ENCODE measurements around the gene MAP4K3.

DNA sequence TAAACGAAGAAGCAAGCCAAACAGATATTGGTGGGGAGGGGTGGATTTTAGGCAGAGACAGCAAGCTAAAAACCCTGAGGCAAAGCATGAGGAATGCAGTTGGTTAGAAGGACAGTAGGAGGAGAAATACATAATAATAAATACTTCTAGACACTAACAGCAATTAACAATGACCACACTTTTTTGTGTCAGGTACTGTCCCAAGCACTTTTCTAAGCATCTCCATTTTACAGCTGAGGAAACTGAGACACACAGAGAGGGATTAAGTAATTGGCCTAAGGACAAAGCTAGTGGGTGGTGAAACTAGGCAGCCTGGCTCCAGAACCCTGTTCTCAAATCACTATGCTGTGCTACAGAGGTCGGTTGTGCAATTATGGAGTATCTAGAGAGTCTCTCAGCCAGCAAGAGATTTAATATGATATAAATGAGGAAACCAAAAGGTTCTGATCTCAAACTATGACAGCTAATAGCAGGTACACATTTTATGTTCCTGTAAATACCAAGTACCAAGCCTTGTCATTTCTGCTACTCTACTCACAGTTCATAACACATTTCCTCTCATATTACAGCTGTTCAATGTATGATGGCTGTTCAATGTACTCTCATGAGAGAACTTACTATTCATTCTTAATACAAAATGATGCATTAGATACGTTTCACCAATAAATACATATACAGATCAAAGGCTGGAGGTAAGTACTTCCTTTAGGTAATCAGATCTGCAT is 5.3 kb downstream of the MAP4K3 start:
- TF ChIP-seq, protein P1, sequence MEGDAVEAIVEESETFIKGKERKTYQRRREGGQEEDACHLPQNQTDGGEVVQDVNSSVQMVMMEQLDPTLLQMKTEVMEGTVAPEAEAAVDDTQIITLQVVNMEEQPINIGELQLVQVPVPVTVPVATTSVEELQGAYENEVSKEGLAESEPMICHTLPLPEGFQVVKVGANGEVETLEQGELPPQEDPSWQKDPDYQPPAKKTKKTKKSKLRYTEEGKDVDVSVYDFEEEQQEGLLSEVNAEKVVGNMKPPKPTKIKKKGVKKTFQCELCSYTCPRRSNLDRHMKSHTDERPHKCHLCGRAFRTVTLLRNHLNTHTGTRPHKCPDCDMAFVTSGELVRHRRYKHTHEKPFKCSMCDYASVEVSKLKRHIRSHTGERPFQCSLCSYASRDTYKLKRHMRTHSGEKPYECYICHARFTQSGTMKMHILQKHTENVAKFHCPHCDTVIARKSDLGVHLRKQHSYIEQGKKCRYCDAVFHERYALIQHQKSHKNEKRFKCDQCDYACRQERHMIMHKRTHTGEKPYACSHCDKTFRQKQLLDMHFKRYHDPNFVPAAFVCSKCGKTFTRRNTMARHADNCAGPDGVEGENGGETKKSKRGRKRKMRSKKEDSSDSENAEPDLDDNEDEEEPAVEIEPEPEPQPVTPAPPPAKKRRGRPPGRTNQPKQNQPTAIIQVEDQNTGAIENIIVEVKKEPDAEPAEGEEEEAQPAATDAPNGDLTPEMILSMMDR (IDR thresholded peaks at IDR 0.05; ENCODE audit: control extremely low read depth in 1 of 3, insufficient read depth in 1 of 3, low read depth in 1 of 3, low read length in 3 of 3): no peak
- TF ChIP-seq, protein P2, sequence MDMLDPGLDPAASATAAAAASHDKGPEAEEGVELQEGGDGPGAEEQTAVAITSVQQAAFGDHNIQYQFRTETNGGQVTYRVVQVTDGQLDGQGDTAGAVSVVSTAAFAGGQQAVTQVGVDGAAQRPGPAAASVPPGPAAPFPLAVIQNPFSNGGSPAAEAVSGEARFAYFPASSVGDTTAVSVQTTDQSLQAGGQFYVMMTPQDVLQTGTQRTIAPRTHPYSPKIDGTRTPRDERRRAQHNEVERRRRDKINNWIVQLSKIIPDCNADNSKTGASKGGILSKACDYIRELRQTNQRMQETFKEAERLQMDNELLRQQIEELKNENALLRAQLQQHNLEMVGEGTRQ (IDR thresholded peaks at IDR 0.05; ENCODE audit: low read length): no peak
- TF ChIP-seq EP300 (IDR thresholded peaks at IDR 0.05; ENCODE audit: borderline replicate concordance in 1 of 2, low read depth in 2 of 2, low read length in 2 of 2): no peak
- no peak for TF ChIP-seq TAF1 (IDR thresholded peaks at IDR 0.05; ENCODE audit: low read depth, low read length)
- no peak for TF ChIP-seq RAD21 (IDR thresholded peaks at IDR 0.05 in 1 of 2, conservative IDR thresholded peaks at IDR 0.05 in 1 of 2; ENCODE audit: low read depth in 2 of 2, low read length in 2 of 2)
- TF ChIP-seq CHD2 (IDR thresholded peaks at IDR 0.05; ENCODE audit: low read length): no peak
- TF ChIP-seq GTF2F1 (IDR thresholded peaks at IDR 0.05; ENCODE audit: borderline replicate concordance, low read depth, low read length): no peak
- no peak for TF ChIP-seq JUND (IDR thresholded peaks at IDR 0.05; ENCODE audit: low read length)
